ENCODE results near the gene ANGEL1. TPM values are rescaled to one million over a fixed set of nuclear protein-coding genes. Genes with fewer than 3 reads are reported as not detected.

The ANGEL1 gene
- total and polyA plus RNA-seq, 2 donors (not counting 1 experiment from before 2014, with no cell fraction given): 6.6 to 8.4 TPM

DNA sequence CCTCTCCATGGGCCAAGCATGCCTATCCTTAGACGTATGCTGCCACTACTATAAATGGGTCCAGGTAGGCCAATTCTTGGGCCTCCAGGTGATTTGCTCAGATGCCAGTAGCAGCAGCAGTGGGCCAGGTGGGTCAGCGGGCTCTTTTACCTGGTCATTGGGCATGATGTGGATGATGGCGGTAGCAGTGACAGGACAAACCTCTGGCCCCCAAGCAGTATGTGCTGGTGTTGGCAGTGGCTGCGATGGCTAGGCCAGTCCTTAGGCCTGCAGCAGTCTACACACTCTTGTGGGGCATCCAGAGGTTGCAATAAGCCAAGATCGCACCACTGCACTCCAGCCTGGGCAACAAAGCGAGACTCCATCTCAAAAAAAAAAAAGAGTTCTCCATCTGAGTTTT lies 70.5 kb downstream of the ANGEL1 start:
- TF ChIP-seq, protein P1, sequence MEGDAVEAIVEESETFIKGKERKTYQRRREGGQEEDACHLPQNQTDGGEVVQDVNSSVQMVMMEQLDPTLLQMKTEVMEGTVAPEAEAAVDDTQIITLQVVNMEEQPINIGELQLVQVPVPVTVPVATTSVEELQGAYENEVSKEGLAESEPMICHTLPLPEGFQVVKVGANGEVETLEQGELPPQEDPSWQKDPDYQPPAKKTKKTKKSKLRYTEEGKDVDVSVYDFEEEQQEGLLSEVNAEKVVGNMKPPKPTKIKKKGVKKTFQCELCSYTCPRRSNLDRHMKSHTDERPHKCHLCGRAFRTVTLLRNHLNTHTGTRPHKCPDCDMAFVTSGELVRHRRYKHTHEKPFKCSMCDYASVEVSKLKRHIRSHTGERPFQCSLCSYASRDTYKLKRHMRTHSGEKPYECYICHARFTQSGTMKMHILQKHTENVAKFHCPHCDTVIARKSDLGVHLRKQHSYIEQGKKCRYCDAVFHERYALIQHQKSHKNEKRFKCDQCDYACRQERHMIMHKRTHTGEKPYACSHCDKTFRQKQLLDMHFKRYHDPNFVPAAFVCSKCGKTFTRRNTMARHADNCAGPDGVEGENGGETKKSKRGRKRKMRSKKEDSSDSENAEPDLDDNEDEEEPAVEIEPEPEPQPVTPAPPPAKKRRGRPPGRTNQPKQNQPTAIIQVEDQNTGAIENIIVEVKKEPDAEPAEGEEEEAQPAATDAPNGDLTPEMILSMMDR (conservative IDR thresholded peaks at IDR 0.05 in 1 of 2, IDR thresholded peaks at IDR 0.05 in 1 of 2; ENCODE audit: low read depth in 1 of 2, low read length in 2 of 2): no peak
- TF ChIP-seq EZH2 (IDR thresholded peaks at IDR 0.05; ENCODE audit: low read length, missing control alignments): no peak

GRCh38 chr14:76741074-76741473 lies 71.6 kb downstream of the ANGEL1 start:
- Histone ChIP-seq H3K9ac (ENCODE audit: insufficient read depth, low read length) (no peak overlapping the region), H3K9me3 (ENCODE audit: control insufficient read depth, insufficient read depth, low read depth, low read length) (no peaks in the 10 kb centered on the region), H3K4me2 (ENCODE audit: extremely low read depth, insufficient read depth, low read length) (no peak overlapping the region), H3K4me1 (ENCODE audit: control insufficient read depth, extremely low read depth, insufficient read depth, low read length) (no peaks in the 10 kb centered on the region), H3K79me2 (ENCODE audit: control insufficient read depth, insufficient read depth, low read length) (no peaks in the 10 kb centered on the region), H3K4me3 (replicated peaks in 1 of 4; ENCODE audit: control extremely low read depth in 1 of 4, insufficient read depth in 1 of 4, low read depth in 3 of 4, low read length in 4 of 4) (no peak overlapping the region), H4K20me1 (ENCODE audit: control insufficient read depth, extremely low read depth, insufficient read depth, low read length) (no peaks in the 10 kb centered on the region), H3K36me3 (ENCODE audit: control insufficient read depth, insufficient read depth, low read length) (no peaks in the 10 kb centered on the region), H3K27ac (ENCODE audit: insufficient read depth, low read length) (no peak overlapping the region), H2AFZ (ENCODE audit: low read length) (no peak overlapping the region), H3K27me3 (ENCODE audit: control insufficient read depth, insufficient read depth, low read length) (no peaks in the 10 kb centered on the region)
- DNase-seq (ENCODE audit: low read depth in 2 of 2): no peak
- TF ChIP-seq, protein P1 (conservative IDR thresholded peaks at IDR 0.05 in 1 of 2, IDR thresholded peaks at IDR 0.05 in 1 of 2; ENCODE audit: low read depth in 1 of 2, low read length in 2 of 2): no peak
- TF ChIP-seq EZH2 (IDR thresholded peaks at IDR 0.05; ENCODE audit: low read length, missing control alignments): no peak

More for the DNA sequence above, 70.5 kb downstream of the ANGEL1 start:
- no peak overlapping the region for H2AFZ ChIP-seq (ENCODE audit: low read length)
- no peaks in the 10 kb centered on the region for H4K20me1 ChIP-seq (ENCODE audit: control insufficient read depth, extremely low read depth, insufficient read depth, low read length)
- H3K79me2 ChIP-seq (ENCODE audit: control insufficient read depth, insufficient read depth, low read length): no peaks in the 10 kb centered on the region
- no peaks in the 10 kb centered on the region for H3K36me3 ChIP-seq (ENCODE audit: control insufficient read depth, insufficient read depth, low read length)
- no peak for DNase-seq (ENCODE audit: low read depth in 2 of 2)
- H3K27ac ChIP-seq (ENCODE audit: insufficient read depth, low read length): no peak overlapping the region
- no peak overlapping the region for H3K9ac ChIP-seq (ENCODE audit: insufficient read depth, low read length)
- no peak overlapping the region for H3K4me2 ChIP-seq (ENCODE audit: extremely low read depth, insufficient read depth, low read length)
- H3K9me3 ChIP-seq (ENCODE audit: control insufficient read depth, insufficient read depth, low read depth, low read length): no peaks in the 10 kb centered on the region
- no peak overlapping the region for H3K4me3 ChIP-seq (replicated peaks in 1 of 4; ENCODE audit: control extremely low read depth in 1 of 4, insufficient read depth in 1 of 4, low read depth in 3 of 4, low read length in 4 of 4)
- no peaks in the 10 kb centered on the region for H3K4me1 ChIP-seq (ENCODE audit: control insufficient read depth, extremely low read depth, insufficient read depth, low read length)
- H3K27me3 ChIP-seq (ENCODE audit: control insufficient read depth, insufficient read depth, low read length): no peaks in the 10 kb centered on the region

Other genes starting within 250 kb of the ANGEL1 start
- gene VASH1, start 51.4 kb downstream of the ANGEL1 start, total RNA-seq: 4.5 and 6.2 TPM in 2 replicates
- gene VASH1, start 51.4 kb downstream of the ANGEL1 start, polyA plus RNA-seq: 2.5 and 3.0 TPM in 2 replicates
- gene LRRC74A, start 13.5 kb upstream of the ANGEL1 start, total RNA-seq: not detected in 2 replicates
- gene LRRC74A, start 13.5 kb upstream of the ANGEL1 start, polyA plus RNA-seq: not detected in 2 replicates
- gene IRF2BPL, start 215.8 kb upstream of the ANGEL1 start, total RNA-seq: 36.0 and 45.9 TPM in 2 replicates
- 9.8 and 13.1 TPM in 2 replicates for gene IRF2BPL, start 215.8 kb upstream of the ANGEL1 start, polyA plus RNA-seq